ENCODE results near the gene TAS1R1. TPM values are rescaled to one million over a fixed set of nuclear protein-coding genes. Genes with fewer than 3 reads are reported as not detected.

TAS1R1 gene
- total RNA-seq, 1 donor from 2014 or later, result not detected

DNA sequence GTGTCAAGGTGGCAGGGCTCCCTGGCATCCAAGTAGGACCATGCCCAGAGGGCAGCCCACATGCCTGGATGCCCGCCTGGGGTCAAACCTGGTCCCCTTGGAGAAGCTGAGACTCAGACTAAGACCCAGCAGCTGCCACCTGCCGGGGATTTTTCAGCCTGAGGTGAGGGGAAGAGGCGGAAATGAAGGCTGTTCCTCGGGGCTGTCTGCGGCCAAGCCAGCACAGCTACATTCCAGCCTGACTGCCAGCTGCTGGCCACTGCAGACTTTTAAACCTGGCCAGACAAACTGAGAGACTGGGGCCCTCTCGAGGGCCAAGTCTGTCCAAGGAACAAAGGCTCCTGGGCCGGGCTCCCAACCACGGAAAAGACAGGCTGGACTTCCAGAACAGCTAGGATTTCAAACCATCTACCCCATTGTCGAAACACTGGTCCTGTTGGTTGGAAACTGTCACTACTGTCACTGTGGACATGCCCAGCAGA lies 41.7 kb upstream of the TAS1R1 start:
- TF ChIP-seq, protein P1, sequence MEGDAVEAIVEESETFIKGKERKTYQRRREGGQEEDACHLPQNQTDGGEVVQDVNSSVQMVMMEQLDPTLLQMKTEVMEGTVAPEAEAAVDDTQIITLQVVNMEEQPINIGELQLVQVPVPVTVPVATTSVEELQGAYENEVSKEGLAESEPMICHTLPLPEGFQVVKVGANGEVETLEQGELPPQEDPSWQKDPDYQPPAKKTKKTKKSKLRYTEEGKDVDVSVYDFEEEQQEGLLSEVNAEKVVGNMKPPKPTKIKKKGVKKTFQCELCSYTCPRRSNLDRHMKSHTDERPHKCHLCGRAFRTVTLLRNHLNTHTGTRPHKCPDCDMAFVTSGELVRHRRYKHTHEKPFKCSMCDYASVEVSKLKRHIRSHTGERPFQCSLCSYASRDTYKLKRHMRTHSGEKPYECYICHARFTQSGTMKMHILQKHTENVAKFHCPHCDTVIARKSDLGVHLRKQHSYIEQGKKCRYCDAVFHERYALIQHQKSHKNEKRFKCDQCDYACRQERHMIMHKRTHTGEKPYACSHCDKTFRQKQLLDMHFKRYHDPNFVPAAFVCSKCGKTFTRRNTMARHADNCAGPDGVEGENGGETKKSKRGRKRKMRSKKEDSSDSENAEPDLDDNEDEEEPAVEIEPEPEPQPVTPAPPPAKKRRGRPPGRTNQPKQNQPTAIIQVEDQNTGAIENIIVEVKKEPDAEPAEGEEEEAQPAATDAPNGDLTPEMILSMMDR (IDR thresholded peaks at IDR 0.05; ENCODE audit: unreplicated experiment), result no peak
- no peak for DNase-seq (ENCODE audit: low spot score, unreplicated experiment)
- Mint-ChIP-seq H3K27me3 (no peaks in the 10 kb centered on the region), H3K36me3 (ENCODE audit: insufficient read depth) (no peaks in the 10 kb centered on the region), H3K27ac (no peak overlapping the region), H3K9me3 (ENCODE audit: low read depth) (no peaks in the 10 kb centered on the region), H3K4me1 (ENCODE audit: low read depth) (no peaks in the 10 kb centered on the region), H3K4me3 (ENCODE audit: low read depth) (no peak overlapping the region)

DNA sequence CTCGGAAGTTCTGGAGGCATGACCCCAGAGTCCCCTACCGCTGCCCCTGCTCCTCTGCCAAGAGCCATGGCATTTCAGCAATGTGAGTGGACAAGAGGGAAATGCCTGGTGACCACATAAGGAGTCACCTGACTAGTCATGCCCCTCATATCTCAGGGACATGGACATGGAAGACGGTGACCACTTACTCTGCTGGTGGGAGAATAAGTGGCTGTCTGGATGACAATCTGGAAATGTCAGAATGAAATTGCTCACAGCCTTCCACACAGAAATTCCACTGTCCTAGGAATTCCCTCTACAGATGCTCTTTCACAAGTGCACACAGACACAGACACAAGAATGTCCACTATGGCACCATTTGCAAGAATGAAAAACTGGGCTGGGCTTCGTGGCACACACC lies 39.3 kb upstream of the TAS1R1 start:
- H3K4me3 Mint-ChIP-seq (ENCODE audit: low read depth), result no peak overlapping the region
- TF ChIP-seq, protein P1 (IDR thresholded peaks at IDR 0.05; ENCODE audit: unreplicated experiment), result no peak
- no peak for DNase-seq (ENCODE audit: low spot score, unreplicated experiment)
- peaks cover 3% of the 10 kb centered on the region for H3K4me1 Mint-ChIP-seq (ENCODE audit: low read depth)
- H3K36me3 Mint-ChIP-seq (ENCODE audit: insufficient read depth), result no peaks in the 10 kb centered on the region
- no peaks in the 10 kb centered on the region for H3K9me3 Mint-ChIP-seq (ENCODE audit: low read depth)
- H3K27me3 Mint-ChIP-seq, result no peaks in the 10 kb centered on the region
- no peak overlapping the region for H3K27ac Mint-ChIP-seq

DNA sequence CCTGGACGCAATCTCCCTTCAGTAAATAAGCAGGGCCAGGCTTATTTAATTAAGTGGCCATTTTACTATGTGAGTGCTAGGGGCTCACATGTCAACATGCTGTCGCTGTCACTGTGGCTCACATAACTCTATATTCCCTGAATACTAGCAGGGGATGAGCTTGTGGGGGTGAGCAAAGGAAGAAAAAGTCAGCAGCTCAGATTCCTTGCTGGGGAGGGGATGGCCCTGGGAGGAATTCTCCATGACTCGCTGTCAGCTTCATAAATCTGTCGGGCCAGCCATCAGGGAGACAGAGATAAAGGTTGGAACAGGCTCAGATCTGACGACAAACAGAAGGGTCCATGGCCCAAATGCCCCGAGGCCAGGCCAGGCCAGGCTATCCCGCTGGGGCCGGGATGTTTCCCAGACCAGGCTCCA lies 37.7 kb upstream of the TAS1R1 start:
- Mint-ChIP-seq H3K9me3 (ENCODE audit: low read depth) (no peaks in the 10 kb centered on the region), H3K4me1 (ENCODE audit: low read depth) (peaks cover 3% of the 10 kb centered on the region), H3K27me3 (no peaks in the 10 kb centered on the region), H3K27ac (no peak overlapping the region), H3K4me3 (ENCODE audit: low read depth) (no peak overlapping the region), H3K36me3 (ENCODE audit: insufficient read depth) (no peaks in the 10 kb centered on the region)
- no peak for DNase-seq (ENCODE audit: low spot score, unreplicated experiment)
- TF ChIP-seq, protein P1 (IDR thresholded peaks at IDR 0.05; ENCODE audit: unreplicated experiment), result no peak

DNA sequence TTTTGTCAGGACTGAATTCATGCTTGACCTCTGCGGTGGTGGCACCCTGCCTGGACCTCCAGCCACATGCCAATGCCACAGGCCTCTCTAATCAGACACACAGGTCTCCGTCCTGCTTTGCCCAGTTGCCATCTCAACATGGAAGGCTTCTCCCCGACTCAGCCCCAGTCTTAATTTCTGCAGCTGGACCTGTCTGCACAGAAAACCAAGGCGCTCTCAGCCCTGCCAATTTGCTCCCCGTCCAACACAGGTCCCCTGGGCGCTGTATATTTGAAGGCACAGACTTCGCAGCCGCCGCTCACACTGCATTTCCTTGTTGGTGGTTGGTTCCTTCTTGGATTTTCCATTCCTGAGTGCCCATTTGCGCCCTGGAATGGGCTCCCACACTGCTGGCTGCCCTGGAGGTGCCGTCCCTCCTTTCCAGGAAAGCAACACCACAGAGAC lies 35.6 kb upstream of the TAS1R1 start:
- H3K27ac Mint-ChIP-seq, result no peak overlapping the region
- H3K4me3 Mint-ChIP-seq (ENCODE audit: low read depth), result no peak overlapping the region
- peaks cover 5% of the 10 kb centered on the region for H3K36me3 Mint-ChIP-seq (ENCODE audit: insufficient read depth)
- H3K9me3 Mint-ChIP-seq (ENCODE audit: low read depth), result no peaks in the 10 kb centered on the region
- no peaks in the 10 kb centered on the region for H3K27me3 Mint-ChIP-seq
- H3K4me1 Mint-ChIP-seq (ENCODE audit: low read depth), result peaks cover 3% of the 10 kb centered on the region
- DNase-seq (ENCODE audit: low spot score, unreplicated experiment), result no peak
- TF ChIP-seq, protein P1 (IDR thresholded peaks at IDR 0.05; ENCODE audit: unreplicated experiment), result no peak

DNA sequence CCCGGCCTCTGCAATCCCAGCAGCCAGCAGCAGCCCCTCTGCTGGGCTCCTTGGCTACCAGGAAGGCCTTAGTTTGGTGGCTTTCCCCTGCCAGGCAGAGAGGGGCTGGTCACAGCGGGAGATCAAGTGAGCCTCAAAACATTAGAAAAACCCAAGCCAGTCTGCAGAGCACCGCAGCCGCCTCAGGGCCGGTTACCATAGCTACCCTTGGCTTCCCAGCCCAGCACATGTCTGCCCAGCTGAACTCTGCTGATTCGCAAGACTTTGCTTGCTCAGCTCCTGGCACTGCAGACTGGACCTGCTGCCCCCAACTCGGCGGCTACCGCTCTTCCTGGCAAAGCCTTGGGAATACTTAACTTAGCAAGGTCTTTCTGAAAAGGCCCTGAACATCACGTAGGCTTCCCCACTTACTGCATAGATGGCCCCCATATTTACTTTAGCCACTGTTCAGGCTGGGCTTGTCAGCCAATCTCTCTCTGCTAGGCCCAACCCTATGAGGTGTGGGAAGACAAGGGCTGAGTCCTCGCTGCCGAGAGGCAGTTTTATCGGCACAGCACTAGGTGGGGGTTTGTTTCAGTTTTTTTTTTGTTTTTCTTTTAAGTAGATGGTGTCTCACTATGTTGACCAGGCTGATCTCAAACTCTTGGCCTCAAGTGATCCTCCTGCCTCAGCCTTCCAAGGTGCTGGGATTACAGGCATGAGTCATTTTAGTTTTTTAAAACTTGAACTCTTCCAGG lies 35.0 kb upstream of the TAS1R1 start:
- Mint-ChIP-seq H3K4me3 (ENCODE audit: low read depth) (no peak overlapping the region), H3K27ac (peak overlapping the region; percentile 52), H3K9me3 (ENCODE audit: low read depth) (no peaks in the 10 kb centered on the region), H3K4me1 (ENCODE audit: low read depth) (peaks cover 3% of the 10 kb centered on the region), H3K27me3 (no peaks in the 10 kb centered on the region), H3K36me3 (ENCODE audit: insufficient read depth) (peaks cover 5% of the 10 kb centered on the region)
- DNase-seq (ENCODE audit: low spot score, unreplicated experiment), result no peak
- TF ChIP-seq, protein P1 (IDR thresholded peaks at IDR 0.05; ENCODE audit: unreplicated experiment), result no peak
